BLaER1 (cell line): ENCODE measurements around the gene CYP27B1.
"Not testable (repeated sequence)": the region's sequence is repeated elsewhere in the genome, so short reads cannot be mapped to it uniquely, and the experiment has no call there.

Source experiments
- H3K27ac ChIP-seq: shearing (Covaris generic); formaldehyde crosslinking; 2 replicates; pipeline ENCODE4 v1.8.1; 2022
- H3K27me3 ChIP-seq: shearing (Covaris generic); formaldehyde crosslinking; 2 replicates; pipeline ENCODE4 v1.8.1; 2022
- H3K36me3 ChIP-seq: shearing (Covaris generic); formaldehyde crosslinking; 2 replicates; pipeline ENCODE4 v1.8.1; 2022
- H3K4me1 ChIP-seq: shearing (Covaris generic); formaldehyde crosslinking; 2 replicates; pipeline ENCODE4 v1.8.1; 2022
- H3K4me2 ChIP-seq: shearing (Covaris generic); formaldehyde crosslinking; 2 replicates; pipeline ENCODE4 v1.8.1; 2022
- H3K4me3 ChIP-seq: shearing (Covaris generic); formaldehyde crosslinking; 2 replicates; pipeline ENCODE4 v1.8.1; 2022
- H3K9ac ChIP-seq: shearing (Covaris generic); formaldehyde crosslinking; 2 replicates; pipeline ENCODE4 v1.8.1; 2022
- H3K9me3 ChIP-seq: shearing (Covaris generic); formaldehyde crosslinking; 2 replicates; pipeline ENCODE4 v1.8.1; 2022
- H4K20me1 ChIP-seq: shearing (Covaris generic); formaldehyde crosslinking; 2 replicates; pipeline ENCODE4 v1.8.1; 2022
- Cebpa-rat ChIP-seq: shearing (Covaris generic); IDR thresholded peaks from 2 replicates; pipeline ENCODE4 v1.8.1; 2022

Gene CYP27B1

DNA sequence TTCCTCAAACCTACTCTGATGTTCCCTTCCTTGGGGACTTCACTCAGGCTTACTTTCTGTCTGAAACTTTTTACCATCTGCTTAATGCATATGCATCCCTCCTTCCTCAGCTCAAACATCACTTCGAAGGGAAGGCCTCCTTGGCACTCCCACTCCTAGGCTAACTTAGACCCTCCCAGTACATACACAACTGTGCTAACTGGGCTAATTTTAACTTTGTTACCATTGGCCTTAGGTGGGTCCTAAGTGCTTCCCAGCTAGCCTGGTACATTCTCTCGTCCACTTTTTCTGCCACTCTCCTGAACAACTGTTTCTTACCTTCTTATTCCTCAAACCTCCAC is 9.3 kb upstream of the CYP27B1 start:
- TF ChIP-seq Cebpa-rat = no peak
- Histone ChIP-seq H3K9me3 (no peaks in the 10 kb centered on the region), H3K4me1 (peaks cover 28% of the 10 kb centered on the region), H3K4me3 (no peak overlapping the region), H3K4me2 (no peak overlapping the region), H3K9ac (no peak overlapping the region), H4K20me1 (no peaks in the 10 kb centered on the region), H3K36me3 (peaks cover 19% of the 10 kb centered on the region), H3K27ac (no peak overlapping the region), H3K27me3 (no peaks in the 10 kb centered on the region)

- H3K27ac ChIP-seq = no peak overlapping the region
- peaks cover 21% of the 10 kb centered on the region for H3K36me3 ChIP-seq
- no peak for TF ChIP-seq Cebpa-rat
- H3K4me1 ChIP-seq = peaks cover 28% of the 10 kb centered on the region
- no peaks in the 10 kb centered on the region for H3K9me3 ChIP-seq
- no peaks in the 10 kb centered on the region for H3K27me3 ChIP-seq
- H3K9ac ChIP-seq = no peak overlapping the region
- no peaks in the 10 kb centered on the region for H4K20me1 ChIP-seq
- H3K4me3 ChIP-seq = no peak overlapping the region
- no peak overlapping the region for H3K4me2 ChIP-seq
Observed at GRCh38 chr12:57775563-57776246, 8.8 kb upstream of the CYP27B1 start.

- Histone ChIP-seq H3K9me3 (no peaks in the 10 kb centered on the region), H3K36me3 (peaks cover 21% of the 10 kb centered on the region), H3K27me3 (no peaks in the 10 kb centered on the region), H3K4me3 (no peak overlapping the region), H3K4me2 (no peak overlapping the region), H3K9ac (no peak overlapping the region), H3K4me1 (peaks cover 24% of the 10 kb centered on the region), H3K27ac (no peak overlapping the region), H4K20me1 (no peaks in the 10 kb centered on the region)
- TF ChIP-seq Cebpa-rat = no peak
Observed at GRCh38 chr12:57775044-57775443, 8.2 kb upstream of the CYP27B1 start.

- peaks cover 21% of the 10 kb centered on the region for H3K36me3 ChIP-seq
- H4K20me1 ChIP-seq, H3K4me2 ChIP-seq, H3K27me3 ChIP-seq, H3K9me3 ChIP-seq, H3K27ac ChIP-seq, H3K4me3 ChIP-seq, H3K9ac ChIP-seq: not testable (repeated sequence)
- H3K4me1 ChIP-seq = peaks cover 24% of the 10 kb centered on the region
Observed at GRCh38 chr12:57774634-57775033, 7.8 kb upstream of the CYP27B1 start.

GRCh38 chr12:57772429-57773322 is 5.8 kb upstream of the CYP27B1 start, which contains the start of gene EEF1AKMT3:
EEF1AKMT3 (plus strand) TSS chr12:57772614; CDS start chr12:57772725, 111 bp downstream.
- H3K4me2 ChIP-seq = peak within 1 kb of the TSS; percentile 91
- H3K9ac ChIP-seq = peak within 1 kb of the TSS; percentile 89
- peaks cover 32% of the 10 kb centered on the region for H3K36me3 ChIP-seq
- H3K27me3 ChIP-seq = peaks cover 13% of the 10 kb centered on the region
- no peak for TF ChIP-seq Cebpa-rat
- H3K9me3 ChIP-seq = no peaks in the 10 kb centered on the region
- H4K20me1 ChIP-seq = peaks cover 14% of the 10 kb centered on the region; the same call in 1 of the 2 replicates
- H3K4me3 ChIP-seq = peak within 1 kb of the TSS; percentile 84
- H3K4me1 ChIP-seq = peaks cover 24% of the 10 kb centered on the region
- peak within 1 kb of the TSS; percentile 93 for H3K27ac ChIP-seq

- peaks cover 20% of the 10 kb centered on the region for H3K27me3 ChIP-seq
- H3K36me3 ChIP-seq = peaks cover 32% of the 10 kb centered on the region
- peak within 1 kb of the TSS; percentile 89 for H3K9ac ChIP-seq
- peak within 1 kb of the TSS; percentile 84 for H3K4me3 ChIP-seq
- peaks cover 24% of the 10 kb centered on the region for H3K4me1 ChIP-seq
- H3K9me3 ChIP-seq = no peaks in the 10 kb centered on the region
- peak within 1 kb of the TSS; percentile 93 for H3K27ac ChIP-seq
- H3K4me2 ChIP-seq = peak within 1 kb of the TSS; percentile 91
- TF ChIP-seq Cebpa-rat = no peak
- H4K20me1 ChIP-seq = peaks cover 19% of the 10 kb centered on the region
Observed at GRCh38 chr12:57771873-57772428, 5.1 kb upstream of the CYP27B1 start, which contains the start of gene METTL1. METTL1 (minus strand) TSS chr12:57772105; CDS start chr12:57772083, 22 bp downstream.

DNA sequence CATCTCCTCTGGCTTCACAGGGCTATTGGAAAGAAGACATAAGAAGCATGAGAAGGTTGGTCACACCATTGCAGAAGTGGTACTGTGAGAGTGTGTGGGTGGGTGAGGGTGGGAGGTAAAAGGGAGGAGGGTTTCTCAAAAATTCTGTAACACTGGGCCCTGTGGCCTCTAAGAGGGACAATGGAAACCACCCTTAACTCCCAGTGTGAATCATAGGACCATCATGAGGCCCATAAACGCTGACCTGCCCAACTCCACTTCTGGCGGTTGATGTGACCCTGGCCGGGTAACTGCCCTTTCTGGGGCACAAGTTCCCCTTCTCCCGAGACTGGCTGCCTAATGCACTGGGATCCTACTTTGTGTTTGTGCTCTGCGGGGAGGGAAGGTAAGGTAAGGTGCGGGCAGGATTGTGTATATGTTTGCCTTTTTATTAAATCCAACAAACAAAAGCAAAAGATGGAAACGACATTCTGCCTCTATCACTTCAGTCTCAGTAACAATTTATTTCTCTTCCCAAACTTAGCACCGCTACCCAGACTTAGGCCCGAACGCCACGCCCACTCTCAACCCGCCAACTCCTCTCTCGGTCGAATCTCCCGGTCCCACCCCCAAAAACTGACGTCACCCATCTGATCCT is 4.5 kb upstream of the CYP27B1 start:
- H3K4me1 ChIP-seq = peaks cover 24% of the 10 kb centered on the region
- H3K27ac ChIP-seq = peak overlapping the region; percentile 93
- peaks cover 25% of the 10 kb centered on the region for H4K20me1 ChIP-seq
- TF ChIP-seq Cebpa-rat = no peak
- peak overlapping the region; percentile 84 for H3K4me3 ChIP-seq
- no peaks in the 10 kb centered on the region for H3K9me3 ChIP-seq
- H3K27me3 ChIP-seq = peaks cover 26% of the 10 kb centered on the region
- peak overlapping the region; percentile 89 for H3K9ac ChIP-seq
- peak overlapping the region; percentile 91 for H3K4me2 ChIP-seq
- H3K36me3 ChIP-seq = peaks cover 32% of the 10 kb centered on the region

- Histone ChIP-seq H3K4me2 (peak overlapping the region; percentile 91), H3K27me3 (peaks cover 32% of the 10 kb centered on the region), H3K9me3 (no peaks in the 10 kb centered on the region), H3K36me3 (peaks cover 32% of the 10 kb centered on the region), H3K4me1 (peaks cover 24% of the 10 kb centered on the region), H3K9ac (no peak overlapping the region; the same call in 1 of the 2 replicates), H3K4me3 (peak overlapping the region; percentile 84; the same call in 1 of the 2 replicates), H4K20me1 (peaks cover 32% of the 10 kb centered on the region), H3K27ac (no peak overlapping the region)
- TF ChIP-seq Cebpa-rat = no peak
Observed at GRCh38 chr12:57770734-57771133, 3.9 kb upstream of the CYP27B1 start.

- H3K9ac ChIP-seq = no peak overlapping the region
- H3K9me3 ChIP-seq = no peaks in the 10 kb centered on the region; the same call in 1 of the 2 replicates
- peaks cover 43% of the 10 kb centered on the region for H4K20me1 ChIP-seq
- peaks cover 32% of the 10 kb centered on the region for H3K36me3 ChIP-seq
- no peak overlapping the region for H3K4me2 ChIP-seq
- H3K27ac ChIP-seq = no peak overlapping the region
- TF ChIP-seq Cebpa-rat = no peak
- peaks cover 44% of the 10 kb centered on the region for H3K27me3 ChIP-seq
- peaks cover 35% of the 10 kb centered on the region for H3K4me1 ChIP-seq
- H3K4me3 ChIP-seq = no peak overlapping the region
Observed at GRCh38 chr12:57769594-57769993, 2.7 kb upstream of the CYP27B1 start.
